GM19438 (cell line): Measurements from ENCODE around the gene MOCS1.

ENCODE experiments used
- ATAC-seq: cut with Tn5 transposase; IDR thresholded peaks from one replicate; pipeline ENCODE4 v1.9.1; 2021; ENCODE audit warnings: low read depth; ENCODE audit not compliant: unreplicated experiment

The MOCS1 gene

DNA sequence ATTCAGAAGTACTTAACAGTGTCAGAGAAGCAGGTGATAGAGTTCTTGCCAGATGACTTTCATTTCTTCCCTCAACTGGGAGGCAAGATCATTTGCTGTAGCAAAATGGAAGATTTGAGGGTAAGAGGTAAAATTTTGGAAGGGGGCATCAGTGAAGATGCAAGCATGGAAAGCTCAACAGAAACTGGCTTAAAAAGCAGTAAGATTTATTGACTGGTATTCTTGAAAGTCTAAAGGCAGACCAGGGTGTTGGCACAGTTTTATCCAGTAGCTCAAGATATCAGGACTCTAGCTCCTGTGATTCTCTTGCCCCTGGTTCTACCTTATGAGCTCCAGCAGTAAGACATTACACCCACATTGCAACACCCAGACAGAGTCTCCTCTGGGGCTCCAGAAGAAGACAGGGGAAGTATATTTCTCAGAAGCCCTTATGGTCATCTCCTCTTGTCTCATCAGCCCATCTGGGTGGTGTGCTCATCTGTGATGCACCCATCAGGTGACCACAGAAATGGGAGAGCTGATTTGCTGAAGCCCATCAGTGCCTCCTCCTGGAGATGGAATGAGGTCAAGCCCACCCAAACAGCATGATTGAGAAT lies 16.0 kb upstream of the MOCS1 start:
- no peak for ATAC-seq

DNA sequence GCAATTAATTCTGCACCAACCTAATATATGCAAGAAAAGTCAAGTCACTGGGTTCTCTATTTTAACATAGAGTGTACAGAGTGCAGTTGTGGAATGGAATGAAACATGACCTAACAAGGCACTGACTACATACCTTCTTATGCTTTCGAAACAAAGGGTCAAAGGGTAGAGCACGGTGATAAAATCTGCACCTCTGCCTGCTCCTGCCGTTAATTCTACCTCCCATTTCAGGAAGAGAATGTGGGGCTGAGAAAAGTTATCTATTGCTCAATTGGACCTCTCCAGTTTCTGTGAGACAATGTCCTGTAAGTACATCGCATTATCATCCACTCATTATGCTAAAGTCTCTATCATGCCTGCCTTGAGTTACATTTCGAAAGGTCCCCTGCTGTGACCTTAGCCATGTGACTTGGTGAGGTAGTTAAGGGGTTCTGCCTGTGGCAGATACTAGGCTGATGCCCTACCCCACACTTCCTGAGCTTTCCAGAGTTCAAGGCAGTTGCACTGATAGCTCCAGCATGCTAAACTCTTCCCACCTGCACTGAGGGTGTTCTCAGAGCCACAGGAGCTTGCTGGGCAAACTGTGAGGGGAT lies 14.0 kb upstream of the MOCS1 start:
- no peak for ATAC-seq

DNA sequence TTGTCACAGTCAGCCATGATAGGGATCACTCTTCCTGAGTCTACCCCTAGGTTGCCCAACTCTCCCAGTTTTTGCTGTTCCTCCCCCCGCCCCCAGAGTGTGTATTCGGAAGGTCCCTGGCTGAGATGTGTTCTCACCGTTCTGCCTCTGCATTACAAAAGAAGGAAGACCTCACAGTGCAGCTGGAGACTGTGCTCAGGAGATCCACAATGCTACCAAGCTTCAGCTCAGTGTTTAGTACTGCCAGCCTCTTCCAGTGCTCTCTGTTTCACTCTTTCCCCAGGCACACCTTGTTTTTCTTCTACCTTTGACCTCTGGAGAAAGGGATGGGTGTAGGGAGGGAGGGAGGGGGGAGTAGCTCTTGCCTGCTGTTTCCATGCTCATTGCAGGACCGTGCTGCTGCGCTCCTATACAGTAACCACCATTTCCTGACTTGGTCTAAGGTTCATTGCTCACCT lies 13.4 kb upstream of the MOCS1 start:
- ATAC-seq, result no peak

DNA sequence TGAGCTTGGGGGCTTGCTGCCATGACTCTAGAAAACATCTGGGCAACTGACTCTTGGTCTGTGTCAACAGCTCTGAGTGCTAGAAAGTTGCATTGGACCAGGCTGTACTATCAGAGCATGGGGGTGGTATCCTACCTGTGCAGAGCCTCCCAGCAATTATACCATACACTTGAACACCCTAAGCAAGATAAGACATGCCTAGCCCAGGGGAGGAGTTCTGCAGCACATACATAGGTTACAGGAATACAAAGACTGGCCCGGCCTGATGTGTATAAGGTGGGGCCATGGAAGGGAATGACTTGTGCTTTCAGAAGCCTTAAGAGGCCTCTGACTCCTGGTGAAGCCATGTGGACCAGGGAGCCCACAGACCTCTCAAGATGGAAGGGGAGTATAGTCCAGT lies 11.4 kb upstream of the MOCS1 start:
- ATAC-seq, result no peak

DNA sequence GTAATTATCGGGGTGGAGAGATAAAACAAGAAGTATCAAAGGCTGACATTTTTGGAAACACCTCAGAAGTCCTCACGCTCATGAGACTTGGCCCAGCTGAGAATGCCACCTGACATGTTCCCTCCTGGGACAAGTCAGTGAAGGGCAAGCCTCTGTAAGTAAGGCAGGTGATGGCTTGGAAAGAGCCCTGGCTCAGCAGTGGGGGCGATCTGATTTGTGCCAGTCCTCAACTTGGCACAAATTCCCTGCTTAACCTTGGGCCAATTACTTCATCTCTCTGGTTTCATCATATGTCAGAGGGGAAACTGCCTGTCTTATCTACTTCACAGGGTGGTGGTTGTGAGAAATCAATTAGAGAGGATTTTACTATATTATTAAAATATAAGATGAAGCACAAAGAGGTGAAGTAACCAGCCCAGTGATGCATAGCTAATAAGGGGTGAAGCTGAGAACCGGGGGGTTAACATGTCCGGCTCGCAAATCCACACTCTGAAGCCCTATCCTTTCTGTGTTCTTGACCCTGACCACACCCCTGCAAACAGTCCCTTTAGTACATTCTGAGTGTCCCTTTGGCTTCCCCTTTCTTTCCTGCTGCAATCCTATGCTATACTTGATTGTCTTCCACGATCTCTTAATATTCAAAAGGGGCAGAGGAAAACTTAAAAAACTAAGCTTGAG lies 8.8 kb upstream of the MOCS1 start:
- ATAC-seq, result no peak

DNA sequence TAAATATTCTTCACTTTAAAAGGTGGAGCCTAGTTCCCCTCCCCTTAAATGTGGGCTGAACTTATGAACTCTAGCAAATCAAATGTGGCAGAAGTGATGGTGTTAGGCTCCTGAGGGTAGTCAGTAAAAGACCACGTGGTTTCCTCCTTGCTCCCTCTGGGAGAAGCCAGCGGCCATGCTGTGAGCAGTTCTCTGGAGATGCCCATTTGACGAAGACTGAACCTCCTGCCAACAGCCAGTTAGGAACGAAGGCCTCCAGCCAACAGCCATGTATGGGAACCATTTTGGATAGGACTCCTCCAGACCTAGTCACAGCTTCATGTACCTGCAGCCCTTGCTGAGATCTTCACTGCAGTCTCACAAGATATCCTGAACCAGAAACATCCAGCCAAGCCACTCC lies 7.6 kb upstream of the MOCS1 start:
- ATAC-seq, result no peak

DNA sequence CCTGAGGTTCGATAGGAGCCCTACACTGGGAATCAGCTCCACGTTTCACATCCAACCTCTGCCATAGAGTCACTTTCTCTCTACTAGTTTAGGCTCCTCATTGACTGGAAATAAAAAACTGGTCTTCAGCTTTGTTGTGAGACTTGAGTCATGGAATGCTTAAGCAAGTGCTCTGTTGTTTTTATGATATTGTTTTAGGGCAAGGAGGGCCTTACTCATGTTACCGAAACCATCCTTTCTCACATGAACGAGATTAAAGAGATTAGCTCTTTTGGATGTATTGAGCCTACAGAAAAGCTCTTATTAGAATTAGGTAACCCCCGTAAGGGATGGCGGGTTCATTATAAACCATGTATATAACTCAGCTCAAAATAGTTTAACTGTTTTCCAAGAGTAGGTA lies 6.9 kb upstream of the MOCS1 start:
- no peak for ATAC-seq

DNA sequence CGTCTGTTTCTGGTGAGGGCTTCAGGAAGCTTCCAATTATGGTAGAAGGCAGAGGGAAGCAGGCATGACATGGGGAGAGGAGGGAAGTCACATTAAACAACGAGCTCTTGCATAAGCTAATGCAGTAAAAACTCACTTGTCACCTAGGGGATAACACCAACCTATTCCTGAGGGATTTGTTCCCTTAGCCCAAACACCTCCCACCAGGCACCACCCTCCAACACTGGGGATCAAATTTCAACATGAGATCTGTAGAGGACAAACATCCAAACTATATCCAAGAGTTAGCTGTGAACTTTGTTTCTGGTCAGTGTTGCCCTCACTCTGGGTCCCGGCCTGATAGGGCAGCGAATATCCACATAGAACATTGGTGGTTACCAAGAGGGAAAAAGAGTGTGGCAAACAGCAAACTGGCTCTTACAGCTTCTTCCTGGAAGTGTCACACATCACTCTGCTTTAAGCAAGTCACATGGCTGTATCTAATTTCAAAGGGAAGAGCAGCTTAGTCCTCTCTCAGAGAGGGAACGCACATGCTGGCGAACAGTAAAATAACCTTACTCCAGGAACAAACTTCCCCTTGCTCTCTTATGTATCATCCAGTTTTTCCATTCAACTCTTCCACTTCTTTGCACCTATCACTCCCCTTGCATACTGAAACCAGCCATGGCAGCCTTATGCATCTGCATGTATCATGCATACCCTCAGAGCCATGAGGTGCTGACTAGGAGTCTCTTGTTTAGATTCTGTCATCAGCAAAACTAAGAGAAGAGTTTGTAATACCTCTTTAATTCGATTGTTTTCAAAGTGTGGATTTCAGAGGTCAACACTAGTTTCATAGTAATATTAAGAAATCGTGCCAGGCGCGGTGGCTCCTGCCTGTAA lies 4.8 kb upstream of the MOCS1 start:
- no peak for ATAC-seq

DNA sequence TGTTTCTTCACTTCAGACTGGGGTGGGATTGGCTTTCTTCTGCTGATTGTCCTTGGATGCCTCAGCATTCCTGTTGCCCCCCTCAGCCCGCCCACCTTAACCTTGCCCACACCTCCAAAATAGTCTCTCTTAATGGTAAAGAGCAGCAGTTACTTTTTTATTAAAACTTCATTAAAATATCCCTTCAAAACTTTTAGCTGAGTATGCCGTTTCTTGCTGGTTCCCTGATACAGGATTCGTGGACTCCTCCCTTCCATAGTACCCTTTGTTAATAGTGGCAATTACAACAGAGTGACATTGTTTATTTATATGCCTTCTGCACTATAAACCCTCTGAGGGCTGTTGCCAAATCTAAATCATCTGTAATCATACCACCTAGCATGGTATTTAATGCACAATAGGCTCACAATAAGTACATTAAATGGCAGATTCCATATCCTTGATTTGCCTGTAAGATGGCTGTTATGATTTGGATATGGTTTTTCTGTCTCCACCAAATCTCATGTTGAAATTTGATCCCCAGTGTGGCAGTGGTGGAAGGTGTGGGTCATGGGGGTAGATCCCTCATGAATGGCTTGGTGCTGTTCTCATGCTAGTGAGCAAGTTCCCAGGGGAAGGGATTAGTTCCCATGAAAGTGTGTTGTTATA lies 3.5 kb upstream of the MOCS1 start:
- no peak for ATAC-seq

DNA sequence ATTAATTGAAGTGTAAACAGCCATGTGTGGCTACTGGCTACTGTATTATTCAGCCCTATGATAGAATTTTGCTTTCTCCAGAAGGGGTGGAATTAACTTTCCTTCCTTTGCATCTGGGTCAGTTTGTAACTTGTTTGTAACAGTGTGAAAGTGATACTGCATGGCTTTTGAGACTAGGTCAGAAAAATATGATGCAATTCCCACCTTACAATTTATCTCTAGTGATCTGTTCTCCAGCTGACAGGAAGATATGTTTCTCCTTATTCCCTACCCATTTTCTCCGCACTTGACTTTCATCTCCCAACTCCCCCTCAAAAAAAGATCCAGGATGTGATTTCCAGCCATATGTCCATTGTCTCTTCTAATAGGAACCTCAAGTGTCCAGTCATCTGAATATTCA lies 2.6 kb upstream of the MOCS1 start:
- no peak for ATAC-seq

DNA sequence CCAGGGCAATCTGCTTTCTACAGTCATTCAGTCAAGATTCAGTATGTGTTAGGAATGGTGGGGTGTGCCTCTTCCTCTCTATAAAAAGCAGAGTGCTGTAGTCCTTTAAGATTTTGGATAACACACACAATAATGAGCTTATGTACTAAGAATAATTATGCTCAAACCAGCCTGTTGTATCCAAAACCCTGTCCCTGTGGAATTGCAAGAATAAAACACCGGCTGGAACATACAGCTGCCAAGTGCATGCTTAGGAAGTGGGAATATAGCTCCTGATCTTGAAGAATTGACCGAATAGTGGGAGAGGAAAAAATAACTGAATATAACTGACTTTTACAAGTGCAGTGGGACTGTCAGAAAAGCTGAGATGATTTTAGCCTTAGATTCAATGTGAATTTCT lies 979 bp upstream of the MOCS1 start:
- no peak for ATAC-seq

DNA sequence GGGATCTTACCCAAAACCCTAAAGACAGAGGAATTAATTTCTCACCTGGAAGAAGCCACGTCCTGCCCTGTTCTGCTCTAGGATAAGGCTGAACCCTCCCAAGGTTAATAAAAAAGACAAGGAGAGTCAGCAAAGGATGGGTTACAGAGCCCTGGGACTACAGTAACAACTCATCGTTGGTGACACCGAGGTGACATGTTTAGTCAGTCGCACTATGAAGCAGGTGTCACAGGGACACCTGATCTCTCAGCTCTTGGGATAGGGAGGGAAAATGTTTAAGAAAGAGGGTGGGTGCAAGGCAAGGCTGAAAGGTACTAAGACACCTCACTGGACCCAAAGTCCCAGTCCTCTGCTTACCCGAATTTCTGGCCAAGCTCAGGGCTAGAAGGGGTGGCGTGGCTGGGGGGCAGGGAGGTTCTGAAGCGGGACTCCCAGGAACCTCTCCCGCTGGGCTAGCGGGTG lies 562 bp downstream of the MOCS1 start:
- ATAC-seq, result no peak

DNA sequence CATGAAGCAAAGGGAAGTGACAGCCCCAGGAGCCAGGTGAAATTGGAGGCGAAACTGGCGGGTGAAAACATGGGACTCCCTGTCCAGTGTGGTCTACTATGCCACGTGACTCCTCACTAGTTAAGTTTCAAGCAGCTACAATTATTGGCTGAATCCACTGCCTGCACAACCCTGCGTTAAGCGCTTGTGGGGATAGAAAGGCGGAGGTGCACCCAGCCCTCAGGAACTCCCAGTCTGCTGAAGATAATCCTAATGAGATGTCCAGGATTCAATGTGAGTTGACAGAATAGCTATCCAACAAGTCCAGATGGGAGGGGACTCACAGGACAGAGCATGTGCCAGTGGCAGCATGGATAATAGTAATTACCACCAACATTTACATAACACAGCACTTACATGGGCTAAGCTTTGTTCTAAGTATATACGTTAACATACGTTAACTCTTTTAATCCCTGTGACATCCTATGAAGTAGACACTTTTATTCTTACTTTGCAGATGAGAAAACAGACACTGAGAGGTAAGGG lies 1.8 kb downstream of the MOCS1 start:
- no peak for ATAC-seq

DNA sequence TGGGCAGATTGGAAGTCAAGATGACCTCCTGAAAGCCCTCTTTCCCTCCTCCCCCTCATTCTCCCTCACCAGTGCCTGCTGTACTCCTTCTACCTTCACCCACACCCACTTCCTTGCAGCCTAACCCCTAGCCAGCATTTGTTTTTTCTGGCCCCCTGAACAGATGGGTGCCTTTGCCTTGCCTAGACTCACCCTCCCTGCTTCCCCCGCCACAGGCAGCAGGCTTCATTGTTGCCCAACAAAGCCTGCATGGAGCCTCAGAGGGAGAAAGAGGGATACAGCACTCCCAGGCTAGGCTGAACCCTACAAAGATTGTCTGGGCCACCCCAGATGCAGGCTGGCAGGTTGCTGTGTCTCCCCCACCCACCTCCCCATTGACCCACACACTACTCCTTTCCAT lies 2.7 kb downstream of the MOCS1 start:
- no peak for ATAC-seq

DNA sequence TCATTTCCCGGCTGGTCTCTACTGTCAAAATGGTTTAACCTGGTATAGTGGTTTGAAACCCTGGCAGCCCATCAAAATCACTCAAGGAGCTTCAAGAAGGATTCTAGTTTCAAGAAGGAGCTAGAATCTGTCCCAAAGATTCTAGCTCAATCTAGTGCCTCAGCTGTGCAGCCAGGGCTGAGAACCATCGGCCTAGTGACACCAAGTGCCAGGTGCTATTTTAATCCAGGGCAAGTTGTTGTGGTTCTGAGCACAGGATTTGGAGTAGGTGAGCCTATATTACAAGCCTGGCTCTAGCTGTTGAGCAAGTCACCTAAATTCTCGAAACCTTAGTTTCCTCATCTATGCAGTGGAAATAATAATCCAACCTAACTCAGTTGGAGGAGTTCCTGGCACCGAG lies 3.7 kb downstream of the MOCS1 start:
- no peak for ATAC-seq

DNA sequence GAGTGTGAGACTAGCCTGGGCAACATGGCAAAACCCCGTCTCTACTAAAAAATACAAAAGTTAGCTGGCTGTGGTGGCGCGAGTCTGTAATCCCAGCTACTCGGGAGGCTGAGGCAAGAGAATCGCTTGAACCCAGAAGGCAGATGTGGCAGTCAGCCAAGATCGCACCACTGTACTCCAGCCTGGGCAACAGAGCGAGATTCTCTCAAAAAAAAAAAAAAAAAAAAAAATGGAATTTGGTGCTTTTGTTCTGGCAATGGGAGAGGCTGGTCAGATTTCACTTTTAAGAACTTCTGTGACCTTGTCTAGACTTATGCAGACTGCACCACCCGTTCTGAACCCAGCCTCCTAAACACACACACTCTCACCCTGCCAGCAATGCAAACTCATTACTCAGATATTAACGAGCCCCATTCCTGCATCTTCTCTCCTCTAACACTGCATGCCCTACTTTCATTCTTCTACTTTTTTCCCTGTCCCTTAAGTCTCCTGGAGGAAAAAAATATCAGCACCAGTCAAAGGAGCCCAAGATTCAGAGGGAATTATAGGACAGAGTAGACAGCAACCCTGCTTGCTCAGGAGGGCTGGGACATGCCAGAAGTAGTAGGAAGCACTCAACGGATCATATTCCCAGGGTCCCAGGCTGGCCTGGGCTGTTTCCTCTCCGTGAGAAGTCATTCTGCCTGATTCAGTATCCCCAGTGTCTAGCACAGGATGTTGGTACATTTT lies 4.4 kb downstream of the MOCS1 start:
- ATAC-seq, result no peak

DNA sequence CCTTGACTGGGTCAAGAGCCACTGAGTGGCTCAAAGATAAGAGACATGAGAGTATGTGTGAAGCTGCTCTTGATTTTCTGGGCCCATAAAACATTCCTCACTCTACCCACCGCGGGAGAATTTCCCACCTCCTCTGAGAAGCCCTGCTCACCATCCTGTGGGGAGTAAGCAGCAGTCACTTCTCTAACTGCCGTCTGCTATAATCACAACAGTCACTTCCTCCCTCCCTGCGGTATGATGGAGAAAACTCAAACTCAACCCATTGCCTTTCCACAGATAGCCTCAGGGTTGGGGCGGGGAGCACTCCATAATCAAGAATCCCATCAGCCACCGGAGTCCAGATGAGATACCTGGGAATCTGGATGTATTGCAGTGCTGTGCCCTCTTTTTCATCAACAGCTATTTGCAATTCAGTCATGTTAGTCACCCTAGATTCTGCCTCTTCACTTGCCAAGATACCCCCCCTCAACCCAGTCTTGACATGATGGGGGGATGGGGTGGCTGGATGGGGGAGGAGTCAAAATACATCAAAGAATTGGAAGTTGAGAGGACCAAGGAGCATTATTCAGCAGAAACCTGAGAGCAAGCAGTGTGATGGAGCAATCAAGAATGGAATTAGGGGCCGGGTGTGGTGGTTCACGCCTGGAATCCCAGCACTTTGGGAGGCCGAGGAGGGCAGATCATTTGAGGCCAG lies 5.1 kb downstream of the MOCS1 start:
- ATAC-seq, result no peak

DNA sequence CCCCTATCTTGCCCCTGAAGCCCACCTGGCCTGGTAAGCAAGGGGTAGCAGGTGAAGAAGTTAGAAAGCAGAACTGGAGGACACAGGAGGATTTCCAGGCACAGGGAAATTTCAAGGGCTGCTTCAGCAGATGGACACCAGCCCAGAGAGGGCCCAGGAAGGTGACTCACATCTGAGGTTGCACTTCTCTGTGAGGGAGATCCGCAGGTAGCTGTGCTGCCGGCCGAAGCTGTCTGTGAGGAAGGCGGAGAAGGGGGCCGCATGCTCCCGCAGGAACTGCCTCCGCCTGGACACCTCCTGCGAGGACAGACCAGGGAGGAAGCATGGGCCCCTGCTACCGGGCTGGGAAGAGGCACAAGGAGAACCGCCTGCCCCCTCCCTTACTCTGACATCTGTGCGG lies 7.1 kb downstream of the MOCS1 start:
- ATAC-seq, result no peak

DNA sequence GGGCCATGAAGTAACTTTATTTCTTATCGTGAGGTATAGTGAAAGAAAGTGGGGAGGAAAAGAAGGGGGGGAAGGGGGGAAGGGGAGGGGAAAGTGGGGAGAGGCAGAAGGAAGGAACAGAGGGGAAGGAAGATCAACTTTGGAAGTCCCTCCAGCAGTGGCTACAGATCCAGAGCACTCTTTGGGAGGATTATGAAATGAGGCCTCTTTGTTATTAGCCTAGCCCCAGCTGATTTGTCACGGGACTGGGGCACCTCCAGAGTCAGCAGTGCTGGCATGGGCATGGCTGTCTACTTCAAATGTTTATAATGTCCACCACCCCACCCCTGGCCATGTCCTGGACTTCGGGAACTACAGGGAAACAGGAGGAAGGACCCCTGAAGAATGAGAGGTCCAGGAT lies 7.6 kb downstream of the MOCS1 start:
- ATAC-seq, result no peak
